Ishikawa (cell line): ENCODE measurements around the gene CSRP3.

ENCODE experiments used
- CEBPB ChIP-seq: IDR thresholded peaks from 2 replicates; pipeline ENCODE4 v1.6.1; 2012
- CREB1 ChIP-seq: IDR thresholded peaks from 2 replicates; pipeline ENCODE4 v1.6.1; 2012; ENCODE audit warnings: low read depth
- EGR1 ChIP-seq: IDR thresholded peaks from 2 replicates; pipeline ENCODE4 v1.6.1; 2012
- EP300 ChIP-seq: IDR thresholded peaks from 2 replicates; pipeline ENCODE4 v1.6.1; 2012; ENCODE audit warnings: borderline replicate concordance
- FOXM1 ChIP-seq: IDR thresholded peaks from 2 replicates; pipeline ENCODE4 v1.6.1; 2012; ENCODE audit warnings: low read depth, borderline replicate concordance
- MAX ChIP-seq: IDR thresholded peaks from 2 replicates; pipeline ENCODE4 v1.6.1; 2012
- NFIC ChIP-seq: IDR thresholded peaks from 2 replicates; pipeline ENCODE4 v1.6.1; 2012
- RAD21 ChIP-seq: IDR thresholded peaks from 2 replicates; pipeline ENCODE4 v1.6.1; 2012; ENCODE audit warnings: low read depth
- REST ChIP-seq: IDR thresholded peaks from 2 replicates; pipeline ENCODE4 v1.6.1; 2012; ENCODE audit warnings: low read depth, mild to moderate bottlenecking
- TAF1 ChIP-seq: IDR thresholded peaks from 2 replicates; pipeline ENCODE4 v1.6.1; 2012; ENCODE audit warnings: low read depth, mild to moderate bottlenecking
- TCF12 ChIP-seq: IDR thresholded peaks from 2 replicates; pipeline ENCODE4 v1.6.1; 2012; ENCODE audit warnings: low read depth
- TEAD4 ChIP-seq: IDR thresholded peaks from 2 replicates; pipeline ENCODE4 v1.6.1; 2012
- USF1 ChIP-seq: IDR thresholded peaks from 2 replicates; pipeline ENCODE4 v1.6.1; 2012
- YY1 ChIP-seq: IDR thresholded peaks from 2 replicates; pipeline ENCODE4 v1.6.1; 2012; ENCODE audit warnings: low read depth
- ZBTB7A ChIP-seq: IDR thresholded peaks from 2 replicates; pipeline ENCODE4 v1.6.1; 2012; ENCODE audit warnings: low read depth

The CSRP3 gene

DNA sequence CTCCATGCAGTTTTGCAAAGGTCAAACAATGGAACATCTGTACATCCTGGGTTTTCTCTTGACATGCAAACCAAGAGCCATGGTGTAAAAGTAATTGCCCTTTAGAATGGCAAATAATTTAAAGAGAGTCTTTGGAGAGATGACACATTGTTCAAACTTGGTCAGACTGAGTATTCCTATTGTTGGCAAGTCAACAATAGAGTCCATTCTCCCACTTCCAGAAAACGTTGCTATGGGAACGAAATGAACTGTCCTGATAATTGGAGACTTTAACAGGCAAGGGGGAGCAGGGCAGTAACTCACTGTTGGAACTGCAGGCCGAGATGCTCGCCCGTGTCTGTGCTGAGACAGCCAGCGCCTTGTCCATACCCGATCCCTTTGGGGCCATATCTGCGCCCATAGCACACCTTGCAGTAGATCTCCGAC is 13.9 kb downstream of the CSRP3 start:
- TF ChIP-seq TAF1 (no peak), EP300 (no peak), NFIC (no peak)

- TF ChIP-seq NFIC: no peak
- TF ChIP-seq REST: no peak
- no peak for TF ChIP-seq EP300
- TF ChIP-seq CREB1: no peak
- TF ChIP-seq TCF12: no peak
- no peak for TF ChIP-seq RAD21
- TF ChIP-seq EGR1: no peak
- TF ChIP-seq MAX: no peak
- TF ChIP-seq FOXM1: no peak
- TF ChIP-seq YY1: no peak
- TF ChIP-seq TAF1: no peak
- TF ChIP-seq CEBPB: no peak
- no peak for TF ChIP-seq USF1
Measured at GRCh38 chr11:19187114-19187832, 14.5 kb downstream of the CSRP3 start.

- TF ChIP-seq NFIC (no peak), USF1 (no peak), RAD21 (no peak), MAX (no peak), TCF12 (no peak), ZBTB7A (no peak), EGR1 (no peak), TEAD4 (no peak), CEBPB (no peak), TAF1 (no peak), YY1 (no peak), REST (no peak), FOXM1 (no peak), CREB1 (no peak), EP300 (no peak)
Measured at GRCh38 chr11:19185516-19186052, 16.2 kb downstream of the CSRP3 start.

DNA sequence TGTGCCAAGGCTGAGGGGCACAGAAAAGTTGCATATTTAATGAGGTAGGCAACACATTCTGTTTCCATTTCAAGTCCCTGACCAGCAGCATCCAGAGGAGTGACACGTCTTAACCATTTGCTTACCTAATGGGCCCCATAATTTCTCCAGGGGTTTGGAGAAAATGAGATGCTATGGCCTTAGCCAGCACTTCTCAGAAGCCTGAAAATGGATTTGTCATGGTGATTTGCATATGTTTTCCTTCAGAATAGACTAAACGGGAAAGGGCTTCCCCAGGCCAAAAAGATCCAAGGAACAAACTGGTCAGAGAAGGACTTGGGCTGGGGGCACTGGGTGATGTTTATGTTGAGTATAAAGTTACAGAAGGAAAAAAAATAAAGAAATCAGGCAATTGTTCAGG is 16.7 kb downstream of the CSRP3 start:
- TF ChIP-seq TEAD4: no peak
- TF ChIP-seq TAF1: no peak

- TF ChIP-seq ZBTB7A: no peak
Measured at GRCh38 chr11:19183646-19184045, 18.1 kb downstream of the CSRP3 start.

DNA sequence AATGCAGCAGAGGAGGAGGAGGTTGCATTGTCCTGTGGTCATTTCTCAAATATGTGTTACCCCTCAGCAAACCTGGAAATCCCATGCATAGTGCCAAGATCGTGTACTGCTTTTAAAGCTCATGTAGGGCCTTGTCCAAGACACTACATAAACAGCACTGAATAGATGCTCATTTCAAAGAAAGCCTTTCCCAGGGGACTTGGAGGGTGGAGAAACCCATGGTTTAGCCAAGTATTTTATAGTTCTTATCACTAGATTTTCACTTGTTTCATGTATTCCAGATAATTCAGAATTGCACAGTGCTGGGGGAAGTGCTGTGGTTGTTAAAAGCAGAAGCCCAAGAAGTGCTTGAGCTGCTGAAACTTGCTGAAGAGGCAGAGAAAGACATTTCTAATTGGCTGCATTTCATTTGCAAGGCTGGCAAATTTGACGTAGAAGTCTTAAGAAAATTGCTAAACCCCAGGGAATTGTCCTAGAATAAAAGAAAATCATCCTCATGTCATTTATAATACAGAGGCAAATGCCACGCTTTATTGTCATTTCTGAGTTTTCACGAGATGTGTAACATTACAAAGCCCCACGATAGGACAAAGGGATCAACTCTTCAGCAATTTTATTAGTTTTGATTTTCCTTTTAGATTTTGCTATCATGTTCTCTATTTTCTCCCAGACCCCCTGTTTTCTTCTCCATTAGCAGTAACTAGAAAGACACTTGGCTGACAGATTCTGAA is 20.1 kb downstream of the CSRP3 start:
- TF ChIP-seq RAD21 (no peak), FOXM1 (no peak), USF1 (no peak), MAX (no peak), TEAD4 (no peak), TCF12 (no peak), CEBPB (no peak)
